GM23248 (cell line): ENCODE measurements around the gene NPAS3. TPM values are rescaled to one million over a fixed set of nuclear protein-coding genes. Genes with fewer than 3 reads are reported as not detected.

Experiments used
- DNase-seq: peaks from one replicate; pipeline ENCODE4 v3.0.0-alpha.2; 2015
- H2AFZ ChIP-seq: fragments of 200-600 bp; sonication (generic); 2 replicates; pipeline ENCODE4 v1.6.1; 2016; ENCODE audit warnings: antibody characterized with exemption
- H3F3A ChIP-seq: fragments of 200-600 bp; sonication (generic); 2 replicates; pipeline ENCODE4 v1.6.1; 2016; ENCODE audit warnings: mild to moderate bottlenecking, antibody characterized with exemption, mixed run types; ENCODE audit not compliant: insufficient read depth
- H3K27ac ChIP-seq: fragments of 200-600 bp; sonication (generic); 2 replicates; pipeline ENCODE4 v1.5.1; 2016; ENCODE audit warnings: mild to moderate bottlenecking
- H3K27me3 ChIP-seq: fragments of 200-600 bp; sonication (generic); replicated peaks from 2 replicates; pipeline ENCODE4 v1.6.1; 2016; ENCODE audit warnings: mild to moderate bottlenecking; ENCODE audit not compliant: insufficient read depth
- H3K36me3 ChIP-seq: fragments of 200-600 bp; sonication (generic); 2 replicates; pipeline ENCODE4 v1.6.1; 2016; ENCODE audit warnings: low read depth, mild to moderate bottlenecking
- H3K4me1 ChIP-seq: fragments of 200-600 bp; sonication (generic); 2 replicates; pipeline ENCODE4 v1.6.1; 2016; ENCODE audit warnings: mild to moderate bottlenecking; ENCODE audit not compliant: insufficient read depth
- H3K4me2 ChIP-seq: fragments of 200-600 bp; sonication (generic); one replicate; pipeline ENCODE4 v1.6.1; 2016; ENCODE audit warnings: mild to moderate bottlenecking; ENCODE audit not compliant: unreplicated experiment
- H3K4me3 ChIP-seq: fragments of 200-600 bp; sonication (generic); 2 replicates; pipeline ENCODE4 v1.5.1; 2016; ENCODE audit warnings: mild to moderate bottlenecking
- H3K79me2 ChIP-seq: fragments of 200-600 bp; sonication (generic); 2 replicates; pipeline ENCODE4 v1.6.1; 2016; ENCODE audit warnings: mild to moderate bottlenecking; ENCODE audit not compliant: insufficient read depth
- H3K9ac ChIP-seq: fragments of 200-600 bp; sonication (generic); 2 replicates; pipeline ENCODE4 v1.6.1; 2016; ENCODE audit warnings: mild to moderate bottlenecking
- H3K9me2 ChIP-seq: fragments of 200-600 bp; sonication (generic); 2 replicates; pipeline ENCODE4 v1.6.1; 2016; ENCODE audit warnings: mixed run types, mild to moderate bottlenecking, moderate library complexity; ENCODE audit not compliant: insufficient read depth
- H3K9me3 ChIP-seq: fragments of 200-600 bp; sonication (generic); one replicate; pipeline ENCODE4 v1.6.1; 2017; ENCODE audit warnings: low read depth
- H4K20me1 ChIP-seq: fragments of 200-600 bp; sonication (generic); 2 replicates; pipeline ENCODE4 v1.6.0; 2016; ENCODE audit not compliant: insufficient read depth
- EZH2 ChIP-seq: fragments of 200-600 bp; sonication (generic); IDR thresholded peaks from 2 replicates; pipeline ENCODE4 v1.6.1; 2018; ENCODE audit warnings: antibody characterized with exemption, mild to moderate bottlenecking; ENCODE audit not compliant: insufficient read depth, poor library complexity, severe bottlenecking
- EZH2phosphoT487 ChIP-seq: fragments of 200-600 bp; sonication (generic); IDR thresholded peaks from 2 replicates; pipeline ENCODE4 v1.6.1; 2018; ENCODE audit warnings: antibody characterized with exemption, moderate library complexity, mild to moderate bottlenecking, low read depth; ENCODE audit not compliant: insufficient read depth
- WGBS, 2 experiments: methylation state at CpG; one replicate each; pipeline ENCODE4 v1.1.6; 2015 to 2017; ENCODE audit warnings: low lambda C conversion rate in 2 of 2, low coverage in 1 of 2; ENCODE audit errors: missing lambda C conversion rate in 2 of 2; 5-methylcytosine and 5-hydroxymethylcytosine counted together
- in situ Hi-C: fragments of 300-500 bp; cut with MboI; formaldehyde crosslinking; loops from 2 replicates; pipeline ENCODE4 v1.15.0; 2020
- polyA plus RNA-seq: library from polyadenylated mRNA; unstranded; fragments of >200 nt; fragmentation: Nextera tagmentation; extraction: Ambion mirVana; gene quantifications from 2 replicates; pipeline ENCODE4 v1.2.1, GENCODE V29; 2016
- total RNA-seq: library from RNA; depleted of rRNA; stranded (reverse); fragments of >200 nt; shearing (Covaris generic); gene quantifications from 2 replicates; pipeline ENCODE4 v1.2.3, GENCODE V29; 2014

The NPAS3 gene
- total and polyA plus RNA-seq, 2 experiments from 2014 or later: 0.65 TPM; not detected in 1

- Histone ChIP-seq H4K20me1 (no peaks in the 10 kb centered on the region), H3F3A (peaks cover 3% of the 10 kb centered on the region; the same call in 1 of the 2 replicates), H3K27ac (no peak overlapping the region), H3K4me1 (peaks cover 14% of the 10 kb centered on the region), H2AFZ (no peak overlapping the region), H3K27me3 (no peaks in the 10 kb centered on the region), H3K36me3 (no peaks in the 10 kb centered on the region), H3K79me2 (no peaks in the 10 kb centered on the region), H3K4me2 (no peak overlapping the region), H3K9me3 (no peaks in the 10 kb centered on the region), H3K9me2 (no peaks in the 10 kb centered on the region), H3K4me3 (no peak overlapping the region), H3K9ac (no peak overlapping the region)
- no peak for TF ChIP-seq EZH2
- no peak for TF ChIP-seq EZH2phosphoT487
- DNase-seq: no peak
- in situ Hi-C loops: no loop called here
- 65 to 70% methylated on average over 6 of the region's 6 CpGs for WGBS, 2 experiments
These were observed 615.1 kb downstream of the NPAS3 start for GRCh38 chr14:33553706-33554278.

DNA sequence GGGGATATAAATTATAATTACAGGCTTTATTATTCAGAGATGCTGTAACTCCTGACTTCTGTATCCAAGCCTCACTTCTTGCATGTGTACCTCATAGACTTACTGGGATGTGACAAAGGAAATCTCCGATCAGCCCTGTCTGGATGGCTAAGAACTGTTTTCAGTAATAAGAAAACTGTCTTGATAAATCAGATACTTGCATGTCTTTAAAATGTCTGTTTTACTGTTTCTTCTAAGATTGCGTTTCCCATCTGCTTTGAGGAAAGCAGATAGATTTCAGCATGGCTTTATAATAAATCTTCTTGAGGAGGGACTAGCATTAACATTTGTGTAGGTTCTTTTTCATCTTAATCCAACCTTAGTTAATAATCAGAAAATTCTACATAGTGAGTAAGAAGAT lies 616.3 kb downstream of the NPAS3 start:
- 87 to 95% methylated on average over 2 of the region's 2 CpGs for WGBS, 2 experiments
- H3K27ac ChIP-seq: no peak overlapping the region
- H3K9me3 ChIP-seq: no peaks in the 10 kb centered on the region
- H3K9me2 ChIP-seq: no peaks in the 10 kb centered on the region
- DNase-seq: no peak
- in situ Hi-C loops: no loop called here
- H3K36me3 ChIP-seq: no peaks in the 10 kb centered on the region
- peaks cover 3% of the 10 kb centered on the region; the same call in 1 of the 2 replicates for H3F3A ChIP-seq
- H3K4me1 ChIP-seq: peaks cover 14% of the 10 kb centered on the region
- H3K4me3 ChIP-seq: no peak overlapping the region
- H2AFZ ChIP-seq: no peak overlapping the region
- no peak for TF ChIP-seq EZH2
- no peak for TF ChIP-seq EZH2phosphoT487
- H3K79me2 ChIP-seq: no peaks in the 10 kb centered on the region
- no peak overlapping the region for H3K9ac ChIP-seq
- H3K4me2 ChIP-seq: no peak overlapping the region
- H3K27me3 ChIP-seq: no peaks in the 10 kb centered on the region
- no peaks in the 10 kb centered on the region for H4K20me1 ChIP-seq

DNA sequence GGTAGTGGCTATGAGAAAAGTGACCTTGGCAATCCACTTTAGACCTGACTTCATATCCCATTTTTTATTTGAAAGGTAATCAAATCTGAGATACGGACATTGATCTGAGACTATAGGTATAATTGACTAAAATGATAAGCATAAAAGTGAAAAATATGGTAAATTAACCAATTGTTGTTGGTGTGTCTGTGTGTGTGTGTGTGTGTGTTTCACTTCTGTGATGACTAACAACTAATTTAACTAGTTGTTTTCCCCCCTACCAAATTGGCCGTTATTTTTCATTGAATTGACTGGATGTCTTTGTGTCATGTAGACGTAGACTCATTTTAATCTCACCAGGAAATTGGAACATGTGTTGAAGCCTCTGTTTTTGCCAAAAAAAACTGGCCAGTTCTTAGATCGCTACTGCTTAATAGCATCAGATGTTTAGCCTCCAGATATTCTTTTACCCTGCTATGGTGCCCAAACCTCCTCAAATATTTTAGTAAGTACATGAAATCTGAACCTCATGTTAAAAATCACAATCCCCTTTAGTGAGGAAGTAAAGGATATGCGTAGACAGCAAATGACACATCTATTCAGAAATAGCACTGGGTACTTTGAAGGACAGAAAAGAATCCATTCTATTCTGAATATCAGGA lies 617.2 kb downstream of the NPAS3 start:
- Histone ChIP-seq H3K27me3 (no peaks in the 10 kb centered on the region), H4K20me1 (no peaks in the 10 kb centered on the region), H3K9me2 (no peaks in the 10 kb centered on the region), H3K4me1 (peaks cover 14% of the 10 kb centered on the region), H3K4me3 (no peak overlapping the region), H3K27ac (no peak overlapping the region), H2AFZ (no peak overlapping the region), H3K4me2 (no peak overlapping the region), H3K9ac (no peak overlapping the region), H3F3A (peaks cover 3% of the 10 kb centered on the region; the same call in 1 of the 2 replicates), H3K9me3 (no peaks in the 10 kb centered on the region), H3K36me3 (no peaks in the 10 kb centered on the region), H3K79me2 (no peaks in the 10 kb centered on the region)
- in situ Hi-C loops: no loop called here
- WGBS, 2 experiments: 38 to 48% methylated on average over 5 of the region's 5 CpGs
- no peak for DNase-seq
- TF ChIP-seq EZH2phosphoT487 (no peak), EZH2 (no peak)

- Histone ChIP-seq H3K27me3 (no peaks in the 10 kb centered on the region), H3K9me2 (no peaks in the 10 kb centered on the region), H3K4me2 (peak overlapping the region; percentile 4), H2AFZ (no peak overlapping the region), H3K27ac (no peak overlapping the region), H3F3A (peaks cover 3% of the 10 kb centered on the region; the same call in 1 of the 2 replicates), H3K4me1 (peaks cover 14% of the 10 kb centered on the region), H3K9me3 (no peaks in the 10 kb centered on the region), H3K36me3 (no peaks in the 10 kb centered on the region), H4K20me1 (no peaks in the 10 kb centered on the region), H3K79me2 (no peaks in the 10 kb centered on the region), H3K9ac (no peak overlapping the region), H3K4me3 (no peak overlapping the region)
- TF ChIP-seq EZH2phosphoT487 (no peak), EZH2 (no peak)
- 95% methylated on average over 2 of the region's 2 CpGs for WGBS, 2 experiments
- in situ Hi-C loops: no loop called here
- DNase-seq: peak; percentile 63
These were observed 617.9 kb downstream of the NPAS3 start for GRCh38 chr14:33556382-33557121.
